Daoy (cell line): ENCODE results near the gene POLR3B. TPM values are rescaled to one million over a fixed set of nuclear protein-coding genes. Genes with fewer than 3 reads are reported as not detected.
"Not testable (repeated sequence)": the region's sequence is repeated elsewhere in the genome, so short reads cannot be mapped to it uniquely, and the experiment has no call there.

Experiments used
- DNase-seq: peaks from one replicate; pipeline ENCODE4 v3.0.0-alpha.2; 2015; ENCODE audit warnings: low read depth
- total RNA-seq: library from RNA; depleted of rRNA; stranded (reverse); fragments of >200 nt; shearing (Covaris generic); gene quantifications from 2 replicates; pipeline ENCODE4 v1.2.3, GENCODE V29; 2014

Gene POLR3B
- total RNA-seq, 1 experiment from 2014 or later: 17.5 TPM

DNA sequence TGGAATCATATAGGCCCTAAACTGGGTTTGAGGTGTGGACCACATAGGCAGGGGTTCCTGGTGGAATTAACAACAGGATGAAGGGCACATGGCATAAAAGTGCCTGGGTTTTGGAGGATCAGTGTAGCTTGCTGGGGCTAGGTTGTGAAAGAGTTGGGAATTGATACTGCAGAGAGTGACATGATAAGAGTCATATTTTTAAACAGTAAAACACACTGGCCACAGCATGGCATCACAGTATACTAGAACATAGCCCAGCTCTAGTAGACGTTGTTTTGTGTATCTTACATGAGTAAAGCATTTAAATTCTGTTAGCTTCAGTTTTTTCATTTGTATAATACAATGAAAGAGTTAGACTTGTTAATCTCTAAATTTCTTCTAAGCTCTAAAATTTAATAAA lies 102.0 kb downstream of the POLR3B start:
- no peak for DNase-seq

DNA sequence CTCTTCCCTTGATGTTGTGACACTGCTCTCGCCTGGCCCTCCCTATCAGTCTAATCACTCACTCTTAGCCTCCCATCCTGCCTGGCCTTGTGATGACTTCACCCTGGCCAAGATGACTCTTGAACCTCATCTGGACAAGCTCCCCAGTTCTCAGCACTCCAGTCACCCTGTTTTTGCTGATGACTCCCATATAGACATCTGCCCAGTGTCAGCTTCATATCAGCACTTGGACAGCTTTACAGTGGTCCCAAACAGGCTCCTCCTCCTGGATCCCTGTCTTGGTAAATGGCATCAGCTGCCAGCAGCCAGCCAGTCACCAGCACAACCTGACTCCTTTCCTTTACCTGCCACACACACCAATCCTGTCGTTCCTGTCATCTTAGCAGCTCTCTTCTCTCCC lies 104.2 kb downstream of the POLR3B start:
- no peak for DNase-seq

DNA sequence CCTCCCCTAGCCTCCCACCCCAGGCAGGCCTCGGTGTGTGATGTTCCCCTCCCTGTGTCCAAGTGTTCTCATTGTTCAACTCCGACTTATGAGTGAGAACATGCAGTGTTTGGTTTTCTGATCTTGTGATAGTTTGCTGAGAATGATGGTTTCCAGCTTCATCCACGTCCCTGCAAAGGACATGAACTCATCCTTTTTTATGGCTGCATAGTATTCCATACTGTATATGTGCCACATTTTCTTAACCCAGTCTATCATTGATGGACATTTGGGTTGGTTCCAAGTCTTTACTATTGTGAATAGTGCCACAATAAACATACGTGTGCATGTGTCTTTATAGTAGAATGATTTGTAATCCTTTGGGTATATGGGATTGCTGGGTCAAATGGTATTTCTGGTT lies 108.1 kb downstream of the POLR3B start:
- not testable (repeated sequence) for DNase-seq

DNA sequence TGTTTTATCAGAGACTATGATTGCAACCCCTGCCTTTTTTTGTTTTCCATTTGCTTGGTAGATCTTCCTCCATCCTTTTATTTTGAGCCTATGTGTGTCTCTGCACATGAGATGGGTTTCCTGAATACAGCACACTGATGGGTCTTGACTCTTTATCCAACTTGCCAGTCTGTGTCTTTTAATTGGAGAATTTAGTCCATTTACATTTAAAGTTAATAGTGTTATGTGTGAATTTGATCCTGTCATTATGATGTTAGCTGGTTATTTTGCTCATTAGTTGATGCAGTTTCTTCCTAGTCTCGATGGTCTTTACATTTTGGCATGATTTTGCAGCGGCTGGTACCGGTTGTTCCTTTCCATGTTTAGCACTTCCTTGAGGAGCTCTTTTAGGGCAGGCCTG lies 118.1 kb downstream of the POLR3B start:
- not testable (repeated sequence) for DNase-seq

DNA sequence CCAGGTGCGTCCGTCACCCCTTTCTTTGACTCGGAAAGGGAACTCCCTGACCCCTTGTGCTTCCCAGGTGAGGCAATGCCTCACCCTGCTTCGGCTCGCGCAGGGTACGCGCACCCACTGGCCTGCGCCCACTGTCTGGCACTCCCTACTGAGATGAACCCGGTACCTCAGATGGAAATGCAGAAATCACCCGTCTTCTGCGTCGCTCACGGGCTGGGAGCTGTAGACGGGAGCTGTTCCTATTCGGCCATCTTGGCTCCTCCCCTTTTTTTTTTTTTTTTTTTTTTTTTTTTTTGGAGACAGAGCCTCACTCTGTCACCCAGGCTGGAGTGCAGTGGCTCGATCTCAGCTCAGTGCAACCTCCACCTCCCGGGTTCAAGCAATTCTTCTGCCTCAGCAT lies 120.1 kb downstream of the POLR3B start:
- DNase-seq: not testable (repeated sequence)

DNA sequence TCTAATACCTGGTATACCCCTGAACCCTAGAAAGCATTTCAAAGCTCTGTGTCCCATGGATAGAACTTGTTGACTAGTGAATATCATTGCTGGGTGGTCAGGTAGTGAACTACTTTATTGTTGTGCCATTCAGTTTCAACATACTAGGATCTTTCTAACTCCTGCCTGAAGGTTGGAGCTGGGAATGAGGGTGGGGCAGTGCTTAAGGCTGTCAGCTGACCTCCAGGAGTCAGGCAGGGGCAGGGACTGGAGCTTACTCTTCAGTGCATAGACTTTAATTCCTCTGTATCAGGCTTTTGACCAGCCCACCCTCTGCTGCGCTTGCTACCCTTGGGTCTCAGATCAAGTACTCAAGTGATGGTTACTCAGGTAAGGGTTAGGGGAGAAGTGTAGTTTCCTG lies 122.7 kb downstream of the POLR3B start:
- DNase-seq: no peak

DNA sequence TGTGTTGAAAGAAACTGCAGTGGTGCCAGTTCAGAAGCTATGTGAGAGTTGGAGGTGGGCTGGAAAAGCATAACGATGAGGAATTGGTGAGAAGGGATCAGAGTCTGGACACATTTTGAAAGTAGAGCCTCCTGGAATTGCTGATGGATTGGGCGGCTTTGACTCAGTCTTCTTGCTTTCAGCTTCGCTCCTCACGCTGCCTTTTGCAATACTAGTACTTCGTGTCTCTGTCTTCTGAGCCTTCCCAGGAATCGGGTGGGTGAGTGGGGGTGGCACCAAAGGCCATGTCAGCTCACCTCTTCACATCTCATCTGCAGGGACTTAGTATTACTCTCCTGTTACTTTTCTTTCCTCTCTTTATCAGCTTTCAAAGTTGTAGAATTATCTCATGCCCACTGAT lies 123.7 kb downstream of the POLR3B start:
- no peak for DNase-seq

DNA sequence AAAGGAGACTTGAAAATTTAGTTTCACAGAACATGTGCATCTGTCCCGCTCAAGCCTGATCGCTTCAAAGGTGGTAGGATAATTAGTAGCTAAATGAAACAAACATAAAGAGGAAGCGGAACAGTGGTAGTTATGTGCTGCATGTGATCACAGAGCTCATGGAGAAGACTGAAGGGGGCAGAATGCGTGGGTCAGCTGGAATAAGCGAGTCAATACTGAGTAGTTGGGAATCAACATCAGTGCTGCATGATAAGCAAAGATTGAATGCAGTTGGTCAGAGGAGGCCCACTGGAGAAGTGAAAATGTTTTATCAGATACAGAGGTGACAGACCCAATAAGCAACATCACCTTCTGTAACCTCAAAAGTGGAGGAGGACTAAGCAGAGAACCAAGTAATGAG lies 130.1 kb downstream of the POLR3B start:
- DNase-seq: no peak

DNA sequence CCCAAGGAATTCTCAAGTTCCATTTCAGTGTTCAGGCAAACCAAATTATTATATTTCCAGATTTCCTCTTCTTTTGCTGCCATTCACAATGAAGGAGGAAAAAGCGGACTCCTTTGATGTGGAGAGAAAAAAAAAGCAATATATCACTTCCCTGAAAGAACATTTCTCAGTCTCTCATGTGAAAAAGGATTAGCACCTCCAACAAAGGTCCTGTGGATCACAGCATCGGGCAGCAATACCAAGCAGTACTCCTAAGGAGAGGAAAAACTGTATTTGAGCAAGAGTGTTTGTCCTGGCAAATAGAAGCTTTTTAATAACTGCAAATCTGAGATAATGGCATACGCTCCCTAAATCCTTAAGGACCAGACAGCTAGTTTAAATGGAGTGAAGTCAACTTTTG lies 131.3 kb downstream of the POLR3B start:
- no peak for DNase-seq

DNA sequence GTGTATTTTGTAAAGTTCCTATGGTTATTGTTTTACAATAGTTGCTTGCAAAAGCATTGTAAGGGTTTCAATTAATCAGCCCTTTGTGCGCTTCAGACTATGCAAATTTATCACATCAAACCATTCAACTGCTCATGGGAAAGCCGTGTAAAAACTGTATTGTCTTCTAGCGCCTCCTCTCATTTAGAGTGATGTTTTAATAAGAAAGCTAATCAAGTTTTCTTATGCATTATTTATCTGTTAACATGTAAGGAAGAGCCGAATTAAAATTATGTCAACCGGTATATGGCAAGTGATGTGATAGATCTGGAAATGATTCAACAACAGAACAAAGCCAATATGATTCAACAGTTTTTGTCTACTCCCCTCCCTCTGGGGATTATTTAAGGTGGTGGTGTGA lies 132.7 kb downstream of the POLR3B start:
- DNase-seq: no peak

DNA sequence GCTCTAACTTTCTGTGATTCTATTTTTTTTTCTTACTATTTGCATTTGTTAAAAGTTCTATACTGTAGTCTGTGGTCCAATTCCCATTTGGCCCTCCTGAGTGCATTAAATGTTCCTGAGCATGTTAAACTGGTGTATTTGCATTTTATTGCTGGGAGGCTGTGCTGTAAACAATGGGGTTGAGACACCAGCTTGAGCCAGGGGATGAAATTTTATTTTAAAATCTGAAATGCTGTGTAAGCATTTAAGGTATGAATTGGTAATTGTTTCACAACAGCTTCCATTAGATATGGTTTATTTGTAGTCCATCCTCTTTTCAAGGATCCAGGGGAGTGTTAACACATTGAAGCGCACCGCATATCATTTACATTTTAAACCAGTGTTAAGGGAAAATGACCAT lies 135.3 kb downstream of the POLR3B start:
- DNase-seq: no peak

DNA sequence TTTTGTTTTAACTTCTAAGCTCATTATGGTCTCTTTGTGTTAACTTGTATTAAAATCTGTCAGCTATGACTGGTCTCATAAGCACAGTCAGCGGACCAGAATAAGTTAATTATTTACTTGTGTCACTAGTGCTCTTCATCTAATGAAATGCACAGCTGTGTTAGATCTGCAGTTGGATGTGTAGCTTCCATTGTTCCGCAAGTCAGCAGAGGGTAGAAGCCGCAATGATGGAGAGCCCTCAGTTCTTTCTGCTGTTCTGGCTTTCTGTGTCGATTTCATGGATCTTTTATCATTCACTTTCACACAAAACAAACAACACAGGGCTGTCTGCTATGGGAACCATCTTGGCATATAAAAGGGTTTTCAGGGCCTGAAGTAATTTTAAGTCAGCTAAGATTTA lies 136.0 kb downstream of the POLR3B start:
- no peak for DNase-seq

DNA sequence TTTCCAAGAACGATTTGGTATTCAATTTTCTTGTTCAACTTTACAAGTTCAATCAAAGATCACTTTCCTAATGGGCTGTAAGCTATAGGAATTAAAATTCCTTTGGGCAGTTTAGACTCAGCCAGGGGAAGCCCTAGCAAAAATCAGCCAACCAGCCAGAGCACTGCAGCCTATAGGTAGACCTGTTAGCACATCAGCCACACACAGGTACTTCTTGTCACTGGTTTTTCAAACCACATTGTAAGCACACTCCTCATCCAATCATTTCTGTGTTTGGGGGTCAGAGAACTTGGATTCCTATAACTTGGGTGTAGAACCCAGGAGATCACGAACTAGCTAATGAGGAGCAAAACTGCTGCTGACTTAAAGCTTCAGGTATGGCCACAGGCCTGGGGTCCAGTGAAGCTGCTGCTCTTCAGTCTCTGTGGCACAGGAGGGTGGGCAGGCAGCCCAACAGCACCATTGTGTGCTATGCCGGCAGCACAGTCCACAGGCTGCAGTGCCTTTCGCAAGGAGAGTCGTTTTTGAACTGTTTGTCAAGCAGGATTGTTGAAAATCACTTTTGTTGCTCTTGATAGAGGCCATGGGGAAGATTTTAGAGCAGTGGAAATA lies 137.9 kb downstream of the POLR3B start:
- DNase-seq: no peak

DNA sequence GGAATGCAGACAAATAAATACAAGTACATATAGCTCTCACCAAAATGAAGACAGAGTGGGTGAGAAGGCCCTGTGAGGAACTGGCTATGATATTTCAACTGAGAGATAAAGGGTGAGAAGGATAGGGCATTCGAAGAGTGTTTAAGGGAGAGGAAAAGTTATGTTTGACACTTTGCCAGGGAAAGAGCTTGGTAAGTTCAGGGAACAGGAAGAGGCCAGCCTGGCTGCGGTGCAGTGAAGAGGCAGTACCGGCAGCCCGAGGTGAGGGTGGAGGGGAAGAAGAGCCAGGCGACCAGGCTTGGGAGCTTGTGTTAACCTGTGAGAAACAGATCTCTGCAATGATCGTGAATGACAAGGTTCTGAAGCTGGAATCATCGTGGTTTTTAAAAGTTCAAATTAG lies 140.5 kb downstream of the POLR3B start:
- DNase-seq: no peak

DNA sequence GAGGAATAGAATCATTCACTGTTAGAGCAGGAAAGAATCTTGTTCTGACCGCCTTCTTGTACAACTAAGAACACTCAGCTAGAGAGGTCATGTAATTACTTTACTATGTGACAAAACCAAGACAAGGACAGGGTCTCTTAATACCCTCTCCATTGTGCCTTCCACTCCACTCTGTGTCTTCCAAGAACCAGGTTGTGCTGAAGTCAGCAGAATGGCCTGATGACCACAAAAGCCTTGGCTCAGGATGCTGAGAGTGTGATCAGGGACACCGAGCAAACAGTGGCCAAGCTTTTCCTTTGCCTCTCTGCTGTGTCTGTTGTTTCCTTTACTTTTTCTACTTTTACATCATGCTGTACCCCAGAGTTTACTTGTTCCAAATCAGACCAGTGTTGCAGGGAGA lies 142.1 kb downstream of the POLR3B start:
- no peak for DNase-seq

DNA sequence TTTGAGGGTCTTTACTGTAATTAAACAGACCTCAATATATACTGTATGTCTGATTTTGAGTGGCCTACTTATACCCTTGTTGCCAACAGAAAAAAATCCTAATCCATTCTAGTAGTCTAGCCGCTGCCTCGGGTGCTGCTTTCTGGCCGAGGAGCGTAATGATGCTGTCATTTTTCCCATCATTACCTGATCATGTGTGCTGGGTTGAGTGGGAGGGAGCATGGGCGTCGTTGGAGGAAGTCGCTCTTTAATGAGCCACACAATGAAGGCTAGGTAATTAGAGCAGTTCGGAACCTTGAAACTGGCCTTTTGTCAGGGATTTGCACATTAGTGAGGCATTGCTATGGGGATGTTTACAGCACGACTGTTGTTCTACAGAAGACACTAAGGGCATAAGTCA lies 149.1 kb downstream of the POLR3B start:
- no peak for DNase-seq

DNA sequence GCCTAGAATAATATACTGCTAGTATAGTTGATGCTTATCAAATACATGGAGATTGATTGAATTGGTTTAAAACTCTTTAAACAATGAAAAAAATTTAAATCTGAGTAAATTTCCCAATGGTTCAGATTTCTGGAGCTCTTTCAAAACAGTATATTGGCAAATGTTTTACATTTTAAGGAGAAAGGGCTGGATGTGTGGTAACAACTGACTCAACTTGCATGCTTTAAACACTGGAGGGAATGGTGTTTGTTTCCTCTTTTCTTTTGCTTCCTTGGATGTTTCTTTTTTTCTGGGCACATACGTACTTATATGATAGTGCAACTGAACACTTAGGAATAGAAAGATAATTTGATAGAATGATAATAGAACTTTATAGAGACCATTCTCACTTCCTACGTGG lies 151.4 kb downstream of the POLR3B start:
- no peak for DNase-seq

DNA sequence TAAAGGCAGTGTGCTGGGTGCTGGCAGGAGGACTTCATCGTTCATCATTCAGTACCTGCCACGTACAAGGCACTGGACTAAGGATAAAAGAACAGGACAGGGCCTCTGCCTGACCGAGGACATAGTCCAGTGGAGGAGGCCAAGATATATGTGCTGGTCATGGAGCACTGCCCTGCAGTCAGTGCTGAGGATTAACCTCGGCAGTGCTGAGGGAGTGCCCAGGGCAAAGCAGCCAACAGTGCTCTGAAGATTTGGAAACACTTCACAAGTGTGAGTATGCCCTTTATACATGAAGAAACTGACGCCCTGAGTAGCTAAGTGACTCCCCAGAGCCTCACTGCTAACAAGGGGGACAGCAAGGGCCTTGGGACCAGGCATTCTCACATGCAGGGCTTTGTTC lies 153.8 kb downstream of the POLR3B start:
- no peak for DNase-seq

DNA sequence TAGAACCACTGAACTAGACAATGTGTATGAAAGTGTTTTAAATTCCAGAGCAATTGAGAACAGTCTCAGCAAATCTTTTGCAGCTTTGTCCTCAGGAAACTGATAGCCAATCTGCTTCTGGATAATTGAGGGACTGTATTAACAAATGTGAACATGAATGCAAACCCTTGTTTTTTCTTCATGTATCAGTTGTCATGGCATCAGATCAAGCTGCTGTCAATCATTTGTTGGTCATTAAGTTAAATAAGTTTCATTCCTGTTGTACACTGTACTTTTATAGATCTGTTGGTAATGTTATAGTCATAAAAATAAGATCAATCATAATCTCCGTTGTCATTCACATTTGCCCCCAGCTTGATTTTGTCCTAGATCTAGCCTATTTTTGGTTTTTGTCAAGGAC lies 159.8 kb downstream of the POLR3B start:
- no peak for DNase-seq

DNA sequence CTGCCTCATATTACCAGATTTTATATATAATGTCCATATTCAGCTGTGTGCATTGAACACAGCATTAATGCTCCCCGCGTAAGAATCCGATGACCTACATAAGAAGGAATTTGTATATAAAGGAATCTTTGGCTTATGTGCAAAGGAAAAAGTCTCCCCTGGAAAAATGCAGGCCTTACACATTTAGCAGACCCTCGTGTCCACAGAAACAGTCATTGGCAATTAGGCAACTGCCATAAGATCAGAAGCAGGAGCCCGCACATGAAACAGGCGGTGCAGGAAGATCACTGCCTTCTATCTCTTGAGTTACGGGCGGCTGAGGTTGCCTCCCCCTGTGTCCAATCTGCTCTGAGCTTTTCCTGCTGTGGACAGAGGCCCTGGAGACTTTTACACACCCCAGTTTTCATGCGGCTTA lies 162.1 kb downstream of the POLR3B start:
- no peak for DNase-seq

DNA sequence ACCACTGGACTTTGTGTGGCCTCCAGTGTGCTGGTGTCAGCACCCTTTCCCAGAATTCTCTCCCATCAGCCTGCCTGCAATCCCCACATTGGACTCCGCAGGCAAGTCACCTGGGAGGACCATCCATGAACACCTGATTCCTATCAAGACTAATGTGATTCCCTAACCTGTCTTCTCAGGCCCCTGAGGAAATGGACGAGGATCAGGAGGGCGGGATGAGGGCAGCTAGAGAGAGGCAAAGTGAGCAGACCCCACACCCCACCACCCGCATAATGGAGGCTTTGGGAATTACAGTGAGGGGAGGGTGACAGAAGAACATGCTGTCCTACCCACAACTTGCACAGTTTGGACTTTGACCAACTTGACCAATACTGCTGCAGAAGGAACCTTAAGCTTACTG lies 164.4 kb downstream of the POLR3B start:
- DNase-seq: no peak

DNA sequence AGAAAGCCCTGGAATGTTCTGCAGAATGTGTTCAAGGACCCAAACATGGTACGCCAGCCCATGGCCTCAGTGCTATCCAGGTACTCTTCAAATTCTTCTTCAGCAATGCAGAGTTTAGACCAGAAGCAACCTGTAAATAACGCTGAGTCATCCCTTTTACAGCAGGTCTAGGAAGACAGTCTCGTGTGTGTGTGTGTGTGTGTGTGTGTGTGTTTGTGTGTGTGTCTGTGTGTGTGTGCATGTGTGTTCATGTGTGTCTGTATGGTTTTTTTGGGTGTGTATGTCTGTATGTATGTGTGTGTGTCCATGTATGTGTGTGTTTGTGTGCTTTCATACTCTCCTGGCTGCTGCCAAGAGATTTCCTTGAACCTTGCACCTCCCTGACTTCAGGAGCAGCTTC lies 165.2 kb downstream of the POLR3B start:
- no peak for DNase-seq

DNA sequence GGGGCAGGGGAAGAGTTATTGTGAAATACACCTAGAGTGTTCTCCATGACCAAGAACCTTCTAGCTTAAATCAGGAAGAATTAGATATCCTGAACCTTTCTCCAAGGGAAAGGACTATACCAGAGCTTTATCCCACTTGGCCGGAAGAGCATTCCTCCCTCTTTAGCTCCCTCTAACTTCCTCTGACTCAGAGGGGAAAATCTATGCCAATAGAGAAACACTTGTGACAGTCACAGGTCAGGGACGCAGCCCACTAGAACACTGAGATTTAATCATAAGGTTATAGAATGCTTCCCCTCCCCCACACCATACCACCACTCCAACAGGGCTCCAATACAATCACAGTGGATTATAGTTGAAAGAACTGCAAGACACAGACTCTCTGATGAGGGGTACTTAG lies 169.8 kb downstream of the POLR3B start:
- DNase-seq: peak; percentile 53

DNA sequence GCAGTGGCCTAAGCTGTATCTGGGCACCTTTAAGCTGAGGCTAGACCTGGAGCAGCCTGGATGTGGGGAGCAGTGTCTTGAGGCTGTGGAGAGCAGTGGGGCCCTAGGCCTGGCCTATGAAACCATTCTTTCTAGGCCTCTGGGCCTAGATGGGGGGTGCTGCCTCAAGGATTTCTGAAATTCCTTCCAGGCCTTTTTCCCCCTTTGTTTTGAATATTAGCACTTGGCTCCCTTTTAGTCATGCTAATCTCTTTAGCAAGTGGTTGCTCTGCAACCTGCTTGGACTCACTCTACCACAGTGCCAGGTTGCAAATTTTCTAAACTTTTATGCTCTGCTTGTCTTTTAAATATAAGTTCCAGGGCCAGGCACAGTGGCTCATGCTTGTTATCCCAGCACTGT lies 183.7 kb downstream of the POLR3B start:
- DNase-seq: no peak

DNA sequence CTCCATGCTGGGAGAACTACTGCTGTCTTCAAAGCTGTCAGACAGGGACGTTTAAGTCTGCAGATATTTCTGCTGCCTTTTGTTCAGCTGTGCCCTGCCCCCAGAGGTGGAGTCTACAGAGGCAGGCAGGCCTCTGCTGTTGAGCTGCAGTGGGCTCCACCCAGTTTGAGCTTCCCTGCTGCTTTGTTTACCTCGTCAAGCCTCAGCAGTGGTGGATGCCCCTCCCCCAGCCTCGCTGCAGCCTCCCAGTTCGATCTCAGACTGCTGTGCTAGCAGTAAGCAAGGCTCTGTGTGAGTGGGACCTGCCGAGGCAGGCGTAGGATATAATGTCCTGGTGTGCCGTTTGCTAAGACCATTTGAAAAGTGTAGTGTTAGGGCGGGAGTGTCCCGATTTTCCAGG lies 193.9 kb downstream of the POLR3B start:
- DNase-seq: no peak
